ENCODE data around the gene ZNF366.

Gene ZNF366

DNA sequence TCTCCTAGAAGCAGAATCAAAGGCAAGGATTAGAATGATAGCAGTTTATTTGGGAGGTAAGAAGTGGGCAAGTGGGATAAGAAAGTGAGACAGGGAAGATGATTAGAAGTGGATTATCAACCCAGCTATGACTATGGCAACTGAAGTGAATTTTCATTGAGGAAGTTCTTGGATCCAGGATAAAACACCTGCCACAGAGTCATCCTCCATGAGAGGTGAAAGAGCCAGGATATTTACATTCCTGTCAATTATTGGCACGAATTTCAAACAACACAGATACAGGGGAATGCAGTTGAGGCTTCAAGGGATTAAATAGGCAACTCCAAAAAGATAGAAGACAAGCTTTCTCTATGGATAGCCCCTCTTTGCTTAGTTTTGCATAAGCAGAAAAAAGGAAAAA is 31.8 kb upstream of the ZNF366 start:
- TF ChIP-seq, protein P1, sequence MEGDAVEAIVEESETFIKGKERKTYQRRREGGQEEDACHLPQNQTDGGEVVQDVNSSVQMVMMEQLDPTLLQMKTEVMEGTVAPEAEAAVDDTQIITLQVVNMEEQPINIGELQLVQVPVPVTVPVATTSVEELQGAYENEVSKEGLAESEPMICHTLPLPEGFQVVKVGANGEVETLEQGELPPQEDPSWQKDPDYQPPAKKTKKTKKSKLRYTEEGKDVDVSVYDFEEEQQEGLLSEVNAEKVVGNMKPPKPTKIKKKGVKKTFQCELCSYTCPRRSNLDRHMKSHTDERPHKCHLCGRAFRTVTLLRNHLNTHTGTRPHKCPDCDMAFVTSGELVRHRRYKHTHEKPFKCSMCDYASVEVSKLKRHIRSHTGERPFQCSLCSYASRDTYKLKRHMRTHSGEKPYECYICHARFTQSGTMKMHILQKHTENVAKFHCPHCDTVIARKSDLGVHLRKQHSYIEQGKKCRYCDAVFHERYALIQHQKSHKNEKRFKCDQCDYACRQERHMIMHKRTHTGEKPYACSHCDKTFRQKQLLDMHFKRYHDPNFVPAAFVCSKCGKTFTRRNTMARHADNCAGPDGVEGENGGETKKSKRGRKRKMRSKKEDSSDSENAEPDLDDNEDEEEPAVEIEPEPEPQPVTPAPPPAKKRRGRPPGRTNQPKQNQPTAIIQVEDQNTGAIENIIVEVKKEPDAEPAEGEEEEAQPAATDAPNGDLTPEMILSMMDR (IDR thresholded peaks at IDR 0.05; ENCODE audit: insufficient read depth, low read depth, low read length, missing control alignments), result no peak
- no peak for DNase-seq (ENCODE audit: low read depth)
- H3K4me3 ChIP-seq (ENCODE audit: low read depth, low read length), result no peak overlapping the region

DNA sequence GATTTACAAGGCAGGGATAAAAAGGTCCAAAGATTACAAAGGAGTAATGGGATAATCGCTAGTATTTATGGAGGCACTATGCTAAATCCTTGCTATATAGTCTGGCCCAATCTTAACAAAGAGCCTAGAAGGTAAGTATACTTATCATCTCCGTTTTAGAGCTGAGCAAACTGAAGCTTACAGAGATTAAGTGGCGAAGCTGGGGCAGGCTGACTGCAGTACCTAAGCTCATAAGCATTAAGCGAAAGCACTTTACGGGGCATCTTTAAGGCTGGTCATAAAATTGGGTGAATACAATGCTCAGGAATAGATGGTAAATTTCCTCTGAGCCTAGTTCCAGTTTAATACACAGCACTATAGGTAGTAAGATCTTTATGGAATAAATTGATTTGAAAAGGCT is 30.0 kb upstream of the ZNF366 start:
- no peak for DNase-seq (ENCODE audit: low read depth)
- TF ChIP-seq, protein P1 (IDR thresholded peaks at IDR 0.05; ENCODE audit: insufficient read depth, low read depth, low read length, missing control alignments), result no peak

DNA sequence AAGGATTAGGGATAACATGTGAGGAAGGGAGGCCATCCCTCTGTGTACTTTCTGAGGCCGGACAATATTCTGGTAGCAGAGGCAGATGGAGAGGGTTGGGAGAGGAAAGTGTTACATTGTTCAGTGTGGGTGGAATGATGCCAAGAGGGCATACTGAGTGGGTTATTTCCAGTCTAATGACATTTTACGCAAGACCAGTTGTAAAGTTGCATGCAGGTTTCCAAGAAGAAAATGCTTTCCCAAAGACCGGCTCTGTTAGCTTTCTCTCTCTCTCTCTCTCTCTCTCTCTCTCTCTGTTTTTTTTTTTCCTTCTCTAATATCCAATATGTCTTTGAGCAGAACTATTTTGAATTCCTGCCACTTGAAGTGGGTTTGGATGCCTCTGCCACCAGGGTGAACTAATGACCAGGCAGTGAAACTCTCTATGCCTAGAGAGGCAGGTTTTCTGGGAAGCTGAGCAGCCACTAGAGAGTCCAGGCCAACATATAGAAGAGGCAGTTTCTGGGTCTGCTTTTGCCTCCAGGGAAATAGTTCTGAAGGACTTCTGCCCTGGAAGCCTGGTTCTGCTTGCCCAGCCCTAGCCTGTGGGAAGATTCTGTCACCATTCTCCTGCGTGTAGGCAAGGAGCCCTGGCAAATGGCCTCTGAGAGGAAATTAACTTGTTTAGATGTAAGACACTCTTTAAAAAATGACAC is 24.4 kb upstream of the ZNF366 start:
- no peak for DNase-seq (ENCODE audit: low read depth)
- TF ChIP-seq, protein P1 (IDR thresholded peaks at IDR 0.05; ENCODE audit: insufficient read depth, low read depth, low read length, missing control alignments), result no peak
- no peak overlapping the region for H3K4me3 ChIP-seq (ENCODE audit: low read depth, low read length)

More for the DNA sequence above, 30.0 kb upstream of the ZNF366 start:
- no peak overlapping the region for H3K4me3 ChIP-seq (ENCODE audit: low read depth, low read length)

DNA sequence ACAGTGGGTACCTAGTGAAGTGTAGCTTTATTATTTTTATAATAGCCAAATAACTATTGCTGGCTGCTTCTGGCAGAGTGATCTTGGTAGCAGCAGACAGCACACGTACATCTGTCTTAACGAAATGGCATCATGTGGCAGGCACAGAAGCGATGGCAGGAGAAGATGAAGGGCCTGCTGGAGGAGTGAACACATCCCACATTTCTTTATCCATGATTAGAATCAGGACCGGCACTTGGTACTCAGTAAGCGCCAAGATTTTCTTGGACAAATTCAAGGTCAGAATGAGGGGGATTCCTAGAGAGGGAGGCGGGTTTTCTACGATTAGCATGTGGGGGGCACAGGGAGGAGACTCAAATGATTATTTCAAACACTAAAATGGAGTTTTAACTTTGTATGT is 23.0 kb upstream of the ZNF366 start:
- no peak for DNase-seq (ENCODE audit: low read depth)
- no peak overlapping the region for H3K4me3 ChIP-seq (ENCODE audit: low read depth, low read length)
- TF ChIP-seq, protein P1 (IDR thresholded peaks at IDR 0.05; ENCODE audit: insufficient read depth, low read depth, low read length, missing control alignments), result no peak

DNA sequence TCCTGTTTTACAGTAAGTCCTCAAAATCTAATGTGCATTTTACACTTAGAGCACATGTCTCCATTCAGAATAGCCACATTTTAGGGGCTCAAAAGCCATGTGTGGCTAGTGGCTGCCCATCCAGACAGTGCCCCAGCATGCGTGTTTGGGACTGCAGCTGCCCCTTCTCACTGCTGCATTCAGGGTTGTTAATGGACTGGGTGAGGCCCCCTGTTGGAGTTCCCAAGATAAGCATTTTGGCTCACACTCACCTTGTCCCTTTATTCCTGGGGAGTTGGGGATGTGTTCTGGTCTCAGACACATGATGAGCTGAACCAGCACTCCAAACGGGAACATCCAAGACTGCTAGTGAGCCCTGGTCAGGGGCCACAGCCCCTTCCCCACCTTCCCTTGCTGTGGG is 22.2 kb upstream of the ZNF366 start:
- no peak for DNase-seq (ENCODE audit: low read depth)
- no peak overlapping the region for H3K4me3 ChIP-seq (ENCODE audit: low read depth, low read length)
- TF ChIP-seq, protein P1 (IDR thresholded peaks at IDR 0.05; ENCODE audit: insufficient read depth, low read depth, low read length, missing control alignments), result no peak

DNA sequence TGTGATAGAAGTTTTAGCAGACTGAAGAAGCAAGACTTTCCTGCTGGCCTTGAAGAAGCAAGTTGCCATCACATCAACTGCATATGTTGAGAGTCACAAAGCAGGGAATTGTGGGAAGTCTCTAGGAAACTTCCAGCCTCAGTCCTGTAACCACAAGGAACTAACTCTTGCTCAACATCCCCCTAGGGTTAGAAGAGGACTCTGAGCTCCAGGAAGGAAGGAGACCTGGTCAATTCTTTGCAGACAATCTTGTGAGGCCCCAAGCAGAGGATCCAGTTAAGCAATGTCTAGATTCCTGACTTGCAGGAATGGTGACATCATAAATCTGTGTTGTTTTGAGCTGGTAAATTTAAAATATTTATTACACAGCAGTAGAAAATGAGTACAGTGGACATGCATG is 18.6 kb upstream of the ZNF366 start:
- no peak overlapping the region for H3K4me3 ChIP-seq (ENCODE audit: low read depth, low read length)
- no peak for DNase-seq (ENCODE audit: low read depth)
- TF ChIP-seq, protein P1 (IDR thresholded peaks at IDR 0.05; ENCODE audit: insufficient read depth, low read depth, low read length, missing control alignments), result no peak

Measured in GM12865 (cell line).